SK-N-SH (cell line): ENCODE results near the gene MEF2A. TPM values are rescaled to one million over a fixed set of nuclear protein-coding genes. Genes with fewer than 3 reads are reported as not detected.

ENCODE experiments used
- CTCF ChIA-PET: fragments of 300-600, 350-600 bp; formaldehyde crosslinking; extraction: SDS; loops from one replicate; lab custom pipeline; 2021; lab: Yijun Ruan, JAX
- POLR2A ChIA-PET: fragments of 350-600 bp; sonication (Branson Sonifier 250); formaldehyde crosslinking; extraction: SDS; loops from one replicate; lab custom pipeline; 2020; ENCODE audit warnings: antibody characterized with exemption, inconsistent platforms; lab: Yijun Ruan, JAX
- DNase-seq: peaks from one replicate; pipeline ENCODE4 v3.0.0; 2012
- H2AFZ ChIP-seq: fragments of 200-600 bp; sonication (generic); 2 replicates; pipeline ENCODE4 v1.8.1; 2016; ENCODE audit warnings: antibody characterized with exemption, mild to moderate bottlenecking, low read depth
- H3F3A ChIP-seq: fragments of 200-600 bp; sonication (generic); replicated peaks from 2 replicates; pipeline ENCODE3; 2016; ENCODE audit warnings: antibody characterized with exemption, mild to moderate bottlenecking; ENCODE audit not compliant: insufficient read depth
- H3K27ac ChIP-seq, 2 experiments: fragments of 200-500 bp in 1 of 2; fragments of 200-600 bp in 1 of 2; sonication (Bioruptor generic) in 1 of 2; sonication (generic), shearing (Covaris generic) in 1 of 2; 2 replicates each; pipeline versions ENCODE4 v1.5.1 to v1.6.1; 2014 to 2016; ENCODE audit warnings: low read depth in 2 of 2, inconsistent platforms in 1 of 2, low read length in 1 of 2, mild to moderate bottlenecking in 1 of 2, mixed read lengths in 1 of 2
- H3K27me3 ChIP-seq: fragments of 200-600 bp; sonication (generic), shearing (Covaris generic); 2 replicates; pipeline ENCODE4 v1.6.1; 2016; ENCODE audit warnings: mixed run types; ENCODE audit not compliant: insufficient read depth
- H3K36me3 ChIP-seq, 2 experiments: fragments of 200-500 bp in 1 of 2; fragments of 200-600 bp in 1 of 2; sonication (Bioruptor generic) in 1 of 2; sonication (generic) in 1 of 2; replicated peaks in 1 of 2; 2 replicates each; pipeline versions ENCODE3 to v1.5.1; 2014 to 2016; ENCODE audit warnings: low read length in 1 of 2, mild to moderate bottlenecking in 1 of 2; ENCODE audit not compliant: insufficient read depth in 2 of 2, control insufficient read depth in 1 of 2
- H3K4me1 ChIP-seq, 2 experiments: fragments of 200-500 bp in 1 of 2; fragments of 200-600 bp in 1 of 2; sonication (Bioruptor generic) in 1 of 2; sonication (generic), shearing (Covaris generic) in 1 of 2; 2 replicates each; pipeline versions ENCODE4 v1.5.1 to v1.6.1; 2014 to 2016; ENCODE audit warnings: low read depth in 1 of 2, low read length in 1 of 2, mixed run types in 1 of 2; ENCODE audit not compliant: insufficient read depth in 2 of 2, control insufficient read depth in 1 of 2
- H3K4me2 ChIP-seq: fragments of 200-600 bp; sonication (generic), shearing (Covaris generic); 2 replicates; pipeline ENCODE4 v1.6.1; 2017; ENCODE audit warnings: mixed run types
- H3K4me3 ChIP-seq, 2 experiments: fragments of 200-500 bp in 1 of 2; fragments of 200-600 bp in 1 of 2; sonication (Bioruptor generic) in 1 of 2; sonication (generic), shearing (Covaris generic) in 1 of 2; 2 replicates each; pipeline versions ENCODE4 v1.5.1 to v1.8.1; 2014 to 2016; ENCODE audit warnings: low read depth in 2 of 2, inconsistent platforms in 1 of 2, low read length in 1 of 2, mild to moderate bottlenecking in 1 of 2, mixed read lengths in 1 of 2, moderate library complexity in 1 of 2
- H3K79me2 ChIP-seq: fragments of 200-600 bp; sonication (generic); 2 replicates; pipeline ENCODE4 v1.8.1; 2017; ENCODE audit warnings: mild to moderate bottlenecking; ENCODE audit not compliant: insufficient read depth
- H3K9ac ChIP-seq: fragments of 200-600 bp; sonication (generic); 2 replicates; pipeline ENCODE4 v1.6.1; 2017; ENCODE audit warnings: mixed run types
- H3K9me2 ChIP-seq: fragments of 200-600 bp; sonication (generic); 2 replicates; pipeline ENCODE4 v1.6.1; 2017; ENCODE audit warnings: mixed run types
- H3K9me3 ChIP-seq: fragments of 200-600 bp; sonication (generic); 2 replicates; pipeline ENCODE4 v1.6.1; 2017; ENCODE audit warnings: mixed run types, mild to moderate bottlenecking, moderate library complexity
- H4K20me1 ChIP-seq: fragments of 200-600 bp; sonication (generic); 2 replicates; pipeline ENCODE4 v1.6.1; 2017; ENCODE audit warnings: mild to moderate bottlenecking, mixed run types; ENCODE audit not compliant: insufficient read depth
- ELF1 ChIP-seq: IDR thresholded peaks from 2 replicates; pipeline ENCODE4 v1.4.0; 2012
- EP300 ChIP-seq, 2 experiments: IDR thresholded peaks; 2 replicates each; pipeline versions ENCODE4 v1.4.0 to v1.6.1; 2012; ENCODE audit warnings: borderline replicate concordance in 1 of 2, low read depth in 1 of 2, low read length in 1 of 2
- FOXJ3 ChIP-seq: sonication (generic); formaldehyde crosslinking; IDR thresholded peaks from 2 replicates; pipeline ENCODE4 v1.5.1; 2020; ENCODE audit warnings: mild to moderate bottlenecking, missing genetic modification reagents
- FOXM1 ChIP-seq: IDR thresholded peaks from 2 replicates; pipeline ENCODE4 v1.4.0; 2012; ENCODE audit warnings: low read depth, mild to moderate bottlenecking
- GATA2 ChIP-seq: sonication (generic); formaldehyde crosslinking; IDR thresholded peaks from 2 replicates; pipeline ENCODE4 v1.5.0; 2020; ENCODE audit warnings: mild to moderate bottlenecking, missing genetic modification reagents
- MAX ChIP-seq: IDR thresholded peaks from 2 replicates; pipeline ENCODE4 v1.4.0; 2012; ENCODE audit warnings: low read depth
- MEF2A ChIP-seq: IDR thresholded peaks from 2 replicates; pipeline ENCODE4 v1.4.0; 2012; ENCODE audit warnings: low read depth, borderline replicate concordance
- MXI1 ChIP-seq: IDR thresholded peaks from 2 replicates; pipeline ENCODE4 v1.6.1; 2012; ENCODE audit warnings: mild to moderate bottlenecking, low read depth, low read length, improper control_type of control experiment
- NFIC ChIP-seq: IDR thresholded peaks from 2 replicates; pipeline ENCODE4 v1.4.0; 2012; ENCODE audit warnings: borderline replicate concordance
- NRF1 ChIP-seq: IDR thresholded peaks from 2 replicates; pipeline ENCODE4 v1.6.1; 2012; ENCODE audit warnings: low read depth, mild to moderate bottlenecking, low read length
- PBX3 ChIP-seq: IDR thresholded peaks from 2 replicates; pipeline ENCODE4; 2012
- RAD21 ChIP-seq: IDR thresholded peaks from 2 replicates; pipeline ENCODE4 v1.6.1; 2012; ENCODE audit warnings: mild to moderate bottlenecking, low read length
- RCOR1 ChIP-seq: fragments of 150-350 bp; IDR thresholded peaks from 2 replicates; pipeline ENCODE4 v1.6.1; 2017; ENCODE audit warnings: antibody characterized with exemption, low read length
- REST ChIP-seq: IDR thresholded peaks from 2 replicates; pipeline ENCODE4 v1.6.1; 2012; ENCODE audit warnings: mild to moderate bottlenecking, low read depth, low read length, moderate library complexity
- TAF1 ChIP-seq: IDR thresholded peaks from 2 replicates; pipeline ENCODE4 v1.6.1; 2012; ENCODE audit warnings: low read depth, mild to moderate bottlenecking, low read length, moderate library complexity, borderline replicate concordance
- TCF12 ChIP-seq: IDR thresholded peaks from 2 replicates; pipeline ENCODE4 v1.4.0; 2012
- USF1 ChIP-seq: IDR thresholded peaks from 2 replicates; pipeline ENCODE4 v1.4.0; 2012; ENCODE audit warnings: low read depth, borderline replicate concordance
- USF2 ChIP-seq: fragments of 150-350 bp; IDR thresholded peaks from 2 replicates; pipeline ENCODE4 v1.6.1; 2017; ENCODE audit warnings: antibody characterized with exemption, low read length, low read depth, borderline replicate concordance
- YY1 ChIP-seq: IDR thresholded peaks from 2 replicates; pipeline ENCODE4 v1.4.0; 2012; ENCODE audit warnings: low read depth, mild to moderate bottlenecking
- WGBS: methylation state at CpG from one replicate; pipeline ENCODE4 v1.1.6; 2017; ENCODE audit warnings: low lambda C conversion rate; 5-methylcytosine and 5-hydroxymethylcytosine counted together
- polyA plus RNA-seq, 3 experiments: library from polyadenylated mRNA; depleted of rRNA; stranded (reverse); fragments of >200 nt; gene quantifications; 2 replicates each; pipeline ENCODE4 v1.2.3, GENCODE V29; 2012

MEF2A gene
- polyA plus RNA-seq, 1 of the 3 experiments (the other 2 are of a cell fraction), result 20.9 TPM

GRCh38 chr15:99726333-99726732, 160.5 kb downstream of the MEF2A start:
- H3K36me3 ChIP-seq, result no peaks in the 10 kb centered on the region
- H3K27ac ChIP-seq, result no peak overlapping the region
- H2AFZ ChIP-seq, result no peak overlapping the region
- POLR2A ChIA-PET, result no interaction called here
- CTCF ChIA-PET, result interaction anchor here (1.3 to 2.2 kb wide), 2 partner anchors 22 to 624 kb away, joined by 3 to 13 read pairs; no protein-coding TSS in a partner anchor
- no peak for TF ChIP-seq MXI1
- no peak for TF ChIP-seq NRF1
- no peak for TF ChIP-seq USF2
- no peak for TF ChIP-seq FOXJ3 (CRISPR knock-in tag)
- TF ChIP-seq RCOR1, result no peak
- no peak for TF ChIP-seq MEF2A
- TF ChIP-seq TAF1, result no peak
- no peak for TF ChIP-seq MAX
- no peak for TF ChIP-seq GATA2 (CRISPR knock-in tag)
- TF ChIP-seq USF1, result no peak
- no peak for TF ChIP-seq FOXM1
- TF ChIP-seq NFIC, result no peak
- no peak for TF ChIP-seq YY1
- no peak for TF ChIP-seq TCF12
- no peak for TF ChIP-seq ELF1
- TF ChIP-seq RAD21, result no peak
- no peak for TF ChIP-seq PBX3
- no peak for TF ChIP-seq EP300 (IDR thresholded peaks at IDR 0.05; ENCODE audit: borderline replicate concordance in 1 of 2, low read depth in 1 of 2, low read length in 1 of 2)
- no peak for TF ChIP-seq REST
- TF ChIP-seq, all 33 proteins: peak for 0
- H3K4me3 ChIP-seq, result no peak overlapping the region
- H3K4me1 ChIP-seq, result peaks cover 0 to 7% of the 10 kb centered on the region in 2 experiments; a peak in 1 of 4 replicates
- WGBS, result 83% methylated on average over 7 of the region's 7 CpGs
- no peaks in the 10 kb centered on the region for H3K9me3 ChIP-seq
- H3K27me3 ChIP-seq, result no peaks in the 10 kb centered on the region
- no peaks in the 10 kb centered on the region for H3K79me2 ChIP-seq
- H4K20me1 ChIP-seq, result no peaks in the 10 kb centered on the region
- H3K9me2 ChIP-seq, result no peaks in the 10 kb centered on the region
- no peaks in the 10 kb centered on the region for H3F3A ChIP-seq
- no peak overlapping the region for H3K9ac ChIP-seq
- no peak for DNase-seq
- no peak overlapping the region for H3K4me2 ChIP-seq
